Heart right ventricle (tissue), 16 donors: ENCODE measurements around the gene BUD13. TPM values are rescaled to one million over a fixed set of nuclear protein-coding genes. Genes with fewer than 3 reads are reported as not detected.

Experiments
- ATAC-seq, 8 donors: fragments of 200-7000 bp; cut with Tn5 transposase; one replicate each; pipeline ENCODE4 v1.9.1; 2020; ENCODE audit warnings: mild to moderate bottlenecking in 8 of 8, moderate library complexity in 8 of 8, moderate number of reproducible peaks in 1 of 8
- DNase-seq, 2 donors: peaks; one replicate each; pipeline ENCODE4 v3.0.0-alpha.2; 2020
- H3K27ac ChIP-seq, 10 donors: fragments of 200-600 bp; sonication (generic) in 2 of 10; one replicate each; pipeline versions ENCODE4 v1.5.0 to v1.8.0; 2020 to 2022; ENCODE audit warnings: mild to moderate bottlenecking in 3 of 10
- H3K27me3 ChIP-seq, 7 donors: fragments of 200-600 bp; one replicate each; pipeline ENCODE4 v1.8.0; 2021 to 2022; ENCODE audit warnings: mild to moderate bottlenecking in 2 of 7
- H3K36me3 ChIP-seq, 9 donors: fragments of 200-600 bp; sonication (generic) in 1 of 9; one replicate each; pipeline versions ENCODE4 v1.5.0 to v1.8.0; 2020 to 2022; ENCODE audit warnings: mild to moderate bottlenecking in 2 of 9
- H3K4me1 ChIP-seq, 9 donors: fragments of 200-600 bp; sonication (generic) in 1 of 9; one replicate each; pipeline versions ENCODE4 v1.5.0 to v1.8.0; 2020 to 2022; ENCODE audit warnings: mild to moderate bottlenecking in 4 of 9
- H3K4me3 ChIP-seq, 10 donors: fragments of 200-600 bp; sonication (generic) in 2 of 10; one replicate each; pipeline versions ENCODE4 v1.5.0 to v1.8.0; 2020 to 2022; ENCODE audit warnings: mild to moderate bottlenecking in 7 of 10, moderate library complexity in 2 of 10
- H3K9me3 ChIP-seq, 11 donors: fragments of 200-600 bp in 10 of 11; sonication (generic) in 2 of 11; one replicate each; pipeline versions ENCODE4 v1.5.0 to v1.8.0; 2013 to 2022; ENCODE audit warnings: mild to moderate bottlenecking in 2 of 11, control low read depth in 1 of 11, moderate library complexity in 1 of 11
- WGBS, 2 donors: extraction: QIAGEN DNeasy Blood & Tissue Kit; methylation state at CpG; one replicate each; pipeline ENCODE4 v1.1.7; 2013; ENCODE audit warnings: inconsistent platforms in 1 of 2; 5-methylcytosine and 5-hydroxymethylcytosine counted together
- intact Hi-C, 10 donors: fragments of 100-400 bp; cut with DNase I; formaldehyde crosslinking; loops; one replicate each; pipeline versions ENCODE4 v1.11.1 to v1.14.2; 2022
- polyA plus RNA-seq, 2 donors: library from polyadenylated mRNA; stranded (reverse); fragments of 200-250 nt; gene quantifications; one replicate each; pipeline ENCODE4 v1.2.3, GENCODE V29; 2013
- total RNA-seq, 10 donors: library from RNA; stranded (reverse); fragmentation: NEBNext Ultra II Directional in 3 of 10; extraction: Animal tissue kit (Norgen Biotek cat#: 25700) in 3 of 10; gene quantifications; one replicate each; pipeline versions ENCODE4 v1.2.1 to v1.2.4, GENCODE V29; 2021 to 2023
- TF ChIP-seq, protein P1 (sequence below), 9 donors: fragments of 200-600 bp; sonication (generic) in 2 of 9; IDR thresholded peaks; one replicate each; pipeline versions ENCODE4 v1.5.0 to v1.8.0; 2021 to 2022; ENCODE audit warnings: antibody characterized with exemption in 9 of 9, mild to moderate bottlenecking in 5 of 9, moderate library complexity in 1 of 9
- donor health status: Arrhythmogenic right ventricular cardiomyopathy.
- donor health status: ischemic (EF 13 %, LVEDD 7.1; RV severe dilation, severe dysfunction).
- donor health status: healthy with polysubstance abuse.
- donor health status: DM: no; HTN: yes; CAD: no.
- donor health status: DM: no; HTN: no; CAD: no.
- donor health status: ischemic (EF 25% LVEDD 6.9; RV normal size, moderate dysfunction).
- donor health status: ischemic (EF 25% LVEDD 5.7; RV mildly dilated, moderate dysfunction).
- donor health status: healthy.
- donor health status: DM: yes; HTN: yes; CAD: no.
- donor health status: Ischemic cardiomyopathy.
- donor health status: ischemic (EF 35%, LVEDD 5.7; RV mildly dilated, moderate dysfunction).
- donor health status: nonischemic (EF 11% LVEDD 7.7; RV severe dilation, severe dysfunction).
- donor health status: DM: yes; HTN: yes; CAD: no.
- donor health status: PGD.
- donor health status: ischemic (EF 29% LVEDD 5.4; RV normal size, mild dysfunction).
- donor health status: nonischemic (EF 23%, LVEDD 6.1; RV moderate dilation, normal function).

BUD13 gene
- total and polyA plus RNA-seq, 12 donors = 6.1 to 9.2 (median 7.0) TPM

GRCh38 chr11:116790167-116791001, 17.6 kb upstream of the BUD13 start:
- TF ChIP-seq, protein P1, sequence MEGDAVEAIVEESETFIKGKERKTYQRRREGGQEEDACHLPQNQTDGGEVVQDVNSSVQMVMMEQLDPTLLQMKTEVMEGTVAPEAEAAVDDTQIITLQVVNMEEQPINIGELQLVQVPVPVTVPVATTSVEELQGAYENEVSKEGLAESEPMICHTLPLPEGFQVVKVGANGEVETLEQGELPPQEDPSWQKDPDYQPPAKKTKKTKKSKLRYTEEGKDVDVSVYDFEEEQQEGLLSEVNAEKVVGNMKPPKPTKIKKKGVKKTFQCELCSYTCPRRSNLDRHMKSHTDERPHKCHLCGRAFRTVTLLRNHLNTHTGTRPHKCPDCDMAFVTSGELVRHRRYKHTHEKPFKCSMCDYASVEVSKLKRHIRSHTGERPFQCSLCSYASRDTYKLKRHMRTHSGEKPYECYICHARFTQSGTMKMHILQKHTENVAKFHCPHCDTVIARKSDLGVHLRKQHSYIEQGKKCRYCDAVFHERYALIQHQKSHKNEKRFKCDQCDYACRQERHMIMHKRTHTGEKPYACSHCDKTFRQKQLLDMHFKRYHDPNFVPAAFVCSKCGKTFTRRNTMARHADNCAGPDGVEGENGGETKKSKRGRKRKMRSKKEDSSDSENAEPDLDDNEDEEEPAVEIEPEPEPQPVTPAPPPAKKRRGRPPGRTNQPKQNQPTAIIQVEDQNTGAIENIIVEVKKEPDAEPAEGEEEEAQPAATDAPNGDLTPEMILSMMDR (IDR thresholded peaks at IDR 0.05) = no peak
- WGBS, 2 donors = 83 to 84% methylated on average over 53 of the region's 53 CpGs
- Histone ChIP-seq H3K27ac (no peak overlapping the region), H3K27me3 (no peaks in the 10 kb centered on the region), H3K4me3 (no peak overlapping the region), H3K9me3 (no peaks in the 10 kb centered on the region), H3K4me1 (peaks cover 7 to 33% (median 24%) of the 10 kb centered on the region in 9 donors), H3K36me3 (peaks cover 0 to 14% (median 9%) of the 10 kb centered on the region in 9 donors)
- intact Hi-C loops = loop anchor here (1.0 to 10.0 kb wide), 16 partner anchors 42 to 437 kb away; partner anchors contain the start of gene APOA1 (in 5 of the 10)
- ATAC-seq (peak in 1 of 8 donors; percentile 9), DNase-seq (no peak)

GRCh38 chr11:116788975-116789374, 16.2 kb upstream of the BUD13 start:
- no peak for ATAC-seq
- peaks cover 0 to 28% (median 19%) of the 10 kb centered on the region in 9 donors for H3K36me3 ChIP-seq
- TF ChIP-seq, protein P1 (IDR thresholded peaks at IDR 0.05) = no peak
- intact Hi-C loops = loop anchor here in 5 of 10 donors (2.0 to 5.0 kb wide), 4 partner anchors 48 to 443 kb away; partner anchors contain the start of genes APOA1 (in 1 of the 5), PCSK7 (in 1 of the 5) and RNF214 (in 1 of the 5)
- no peak overlapping the region for H3K27ac ChIP-seq
- peaks cover 7 to 33% (median 24%) of the 10 kb centered on the region in 9 donors for H3K4me1 ChIP-seq
- no peak overlapping the region for H3K4me3 ChIP-seq
- WGBS, 2 donors = 82 to 86% methylated on average over 4 of the region's 4 CpGs
- DNase-seq = no peak
- H3K9me3 ChIP-seq = no peaks in the 10 kb centered on the region
- no peaks in the 10 kb centered on the region for H3K27me3 ChIP-seq

DNA sequence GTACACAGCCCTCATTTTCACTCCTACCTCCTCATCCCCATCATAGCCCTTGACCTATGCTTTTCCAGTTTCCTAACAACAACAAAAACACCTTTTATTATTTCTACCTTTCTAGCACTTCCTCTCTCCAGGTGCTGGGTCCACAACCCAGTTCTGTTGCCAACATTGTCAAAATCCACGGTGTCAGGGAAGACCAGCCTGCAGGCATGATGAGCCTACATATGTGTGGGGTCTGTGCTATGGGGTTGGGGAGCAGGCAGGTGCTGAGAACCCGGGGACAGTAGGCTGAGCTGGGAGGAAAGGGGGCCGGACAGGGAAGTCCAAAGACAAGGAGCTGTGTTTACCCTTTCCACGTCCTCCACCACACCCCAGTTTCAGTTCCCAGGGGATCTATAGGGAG, 15.7 kb upstream of the BUD13 start:
- 68 to 69% methylated on average over 4 of the region's 4 CpGs for WGBS, 2 donors
- H3K4me3 ChIP-seq = peak overlapping the region; percentile 84 to 100 (median 94)
- H3K27ac ChIP-seq = peak overlapping the region in 9 of 10 donors; percentile 85 to 94 (median 88)
- intact Hi-C loops = loop anchor here in 5 of 10 donors (2.0 to 5.0 kb wide), 4 partner anchors 48 to 444 kb away; partner anchors contain the start of genes APOA1 (in 1 of the 5), PCSK7 (in 1 of the 5) and RNF214 (in 1 of the 5)
- H3K27me3 ChIP-seq = no peaks in the 10 kb centered on the region
- no peak for ATAC-seq
- peaks cover 0 to 33% (median 24%) of the 10 kb centered on the region in 9 donors for H3K36me3 ChIP-seq
- no peaks in the 10 kb centered on the region for H3K9me3 ChIP-seq
- TF ChIP-seq, protein P1 (IDR thresholded peaks at IDR 0.05) = no peak
- DNase-seq = no peak
- peaks cover 7 to 33% (median 24%) of the 10 kb centered on the region in 9 donors for H3K4me1 ChIP-seq

DNA sequence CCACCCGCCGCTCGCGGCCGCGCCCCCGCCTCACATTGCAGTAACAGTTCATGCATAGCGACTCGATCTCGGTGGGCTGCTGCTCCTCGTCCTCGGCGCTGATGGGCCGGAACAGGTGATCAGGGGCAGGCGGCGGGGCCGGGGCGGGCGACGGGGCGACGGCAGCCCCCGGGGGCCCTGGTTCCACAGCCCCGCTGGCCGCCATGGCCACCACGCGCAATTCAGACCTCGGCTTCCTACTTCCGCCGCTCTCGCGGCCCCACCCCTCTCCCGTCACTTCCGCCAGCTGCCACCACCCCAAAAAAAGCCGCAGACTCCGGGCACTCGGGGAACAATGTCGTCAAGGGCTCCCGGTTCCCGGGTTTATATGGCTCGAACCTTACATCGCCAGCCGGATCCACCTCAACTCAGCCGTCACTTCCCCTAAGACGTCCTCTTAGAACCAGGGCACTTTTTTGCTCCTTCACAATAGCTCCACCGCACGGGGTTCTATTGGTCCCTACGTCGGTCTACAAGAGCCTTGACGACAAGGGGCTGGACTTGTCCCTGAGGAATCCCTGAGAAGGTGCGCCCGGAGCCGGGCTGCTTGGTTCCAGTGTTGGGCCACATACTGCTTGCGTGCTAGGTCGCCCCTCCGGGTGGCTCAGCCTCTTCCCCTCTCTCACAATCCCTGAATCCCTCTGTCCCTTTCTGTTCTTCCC, 15.1 kb upstream of the BUD13 start, which contains the start of gene ZPR1:
TSS of gene ZPR1 (minus strand) at position 238 of the 701 bp plus-strand sequence. CDS start at position 205, 33 bp downstream.
- TF ChIP-seq, protein P1 (IDR thresholded peaks at IDR 0.05) = no peak
- Histone ChIP-seq H3K27ac (peak within 1 kb of the TSS; percentile 2 to 94 (median 87)), H3K4me1 (peaks cover 7 to 35% (median 24%) of the 10 kb centered on the region in 9 donors), H3K27me3 (no peaks in the 10 kb centered on the region), H3K4me3 (peak within 1 kb of the TSS; percentile 84 to 100 (median 94)), H3K9me3 (no peaks in the 10 kb centered on the region), H3K36me3 (peaks cover 0 to 39% (median 29%) of the 10 kb centered on the region in 9 donors)
- WGBS, 2 donors = 1% methylated on average over 45 to 56 of the region's 56 CpGs
- ATAC-seq = peak; percentile 83 to 92 (median 90)
- DNase-seq = peak; percentile 86 to 87
- intact Hi-C loops = loop anchor here in 5 of 10 donors (2.0 to 5.0 kb wide), 4 partner anchors 49 to 444 kb away; partner anchors contain the start of genes APOA1 (in 1 of the 5), PCSK7 (in 1 of the 5) and RNF214 (in 1 of the 5)
